DMS79 treated with DMSO at 0.1 percent for 48 hours (cell line): Measurements from ENCODE around the gene SCMH1.
"Not testable (repeated sequence)": the region's sequence is repeated elsewhere in the genome, so short reads cannot be mapped to it uniquely, and the experiment has no call there.

Experiments
- DNase-seq: peaks from one replicate; lab custom pipeline; 2025; lab: John Stamatoyannopoulos, UW

SCMH1 gene

DNA sequence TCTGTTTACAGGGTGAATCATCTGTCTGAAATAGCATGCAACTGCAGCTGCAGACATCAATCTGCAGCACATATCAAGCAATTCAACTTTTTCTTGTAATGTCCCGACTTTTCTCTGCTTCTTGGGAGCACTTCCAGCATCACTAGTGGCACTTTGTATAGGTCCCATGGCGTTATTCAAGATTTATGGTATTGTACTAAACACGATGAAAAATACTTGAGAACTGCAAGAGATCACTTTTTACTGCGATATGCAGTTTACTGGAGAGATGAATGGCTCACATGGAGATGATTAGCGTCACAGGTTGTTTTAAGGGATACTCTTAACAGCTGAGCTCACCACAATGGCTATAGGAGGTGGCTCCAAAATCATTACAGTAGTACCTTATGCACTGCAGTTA lies 7.2 kb upstream of the SCMH1 start:
- DNase-seq, result peak; percentile 86

GRCh38 chr1:41246568-41246967 lies 4.5 kb upstream of the SCMH1 start:
- DNase-seq, result no peak

- no peak for DNase-seq
Observed at GRCh38 chr1:41245659-41246058, 3.6 kb upstream of the SCMH1 start.

DNA sequence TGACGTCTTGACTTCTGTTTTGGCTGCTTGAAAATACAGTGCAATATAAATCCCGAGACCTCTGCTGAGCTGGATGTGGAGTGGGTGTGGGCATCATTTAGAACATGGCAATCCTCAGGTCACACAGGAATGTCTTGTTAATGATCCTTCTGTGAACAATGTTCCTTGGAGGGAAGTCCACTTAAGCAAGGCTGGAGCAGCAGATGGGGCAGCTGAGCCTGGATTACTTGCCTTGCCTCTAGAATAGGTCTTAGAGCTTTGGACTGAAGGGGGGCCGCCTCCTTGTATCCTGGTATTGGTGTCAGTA lies 926 bp upstream of the SCMH1 start:
- peak; percentile 78 for DNase-seq

- peak; percentile 78 for DNase-seq
Observed at GRCh38 chr1:41242342-41243078, 404 bp upstream of the SCMH1 start.

DNA sequence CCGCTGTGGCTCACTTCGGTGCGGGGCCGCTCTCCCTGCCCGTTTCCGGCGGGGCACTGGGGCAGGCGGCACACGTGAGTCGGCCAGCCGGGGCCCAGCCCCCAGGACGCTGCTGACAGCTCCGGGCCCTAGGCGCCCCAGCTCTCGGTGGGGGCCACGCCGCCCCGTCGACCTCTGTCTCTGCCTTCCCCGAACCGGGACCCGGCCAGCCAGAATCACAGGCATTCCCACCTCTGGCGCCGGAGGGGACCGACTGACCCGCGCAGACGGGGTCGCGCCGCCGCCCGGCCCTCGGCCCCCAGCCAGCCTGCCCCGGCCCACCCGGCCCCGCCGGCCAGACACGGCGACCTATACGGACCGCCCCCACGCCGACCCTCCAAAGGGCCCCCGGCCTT lies 755 bp downstream of the SCMH1 start:
- DNase-seq, result no peak

DNA sequence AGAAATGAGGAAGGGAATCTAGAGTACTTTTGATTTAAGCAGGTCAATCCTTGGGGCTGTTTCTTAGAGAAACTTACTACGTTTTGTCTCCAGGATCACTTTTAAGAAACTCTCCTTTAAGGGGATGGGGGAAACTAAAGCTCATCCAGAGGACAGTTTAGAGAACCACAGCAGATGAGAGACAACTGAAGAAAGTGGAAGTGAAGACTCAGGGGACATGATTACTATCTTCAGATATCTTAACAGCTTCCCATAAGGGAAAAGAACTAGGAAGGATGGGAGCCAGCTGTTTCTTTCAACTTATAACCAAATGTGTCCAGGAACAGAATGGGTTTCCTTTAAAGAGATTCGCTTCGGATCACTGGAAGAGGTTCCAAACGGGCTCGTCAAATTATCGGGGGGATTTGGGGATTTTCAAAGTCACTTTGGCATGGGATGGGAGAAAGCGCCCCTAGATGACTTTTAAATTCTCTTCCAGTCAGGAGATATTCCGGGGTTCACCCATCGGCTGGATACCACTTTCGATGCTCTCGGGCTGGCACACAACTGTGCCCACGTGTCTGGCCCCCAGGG lies 1.2 kb downstream of the SCMH1 start:
- DNase-seq, result no peak

DNA sequence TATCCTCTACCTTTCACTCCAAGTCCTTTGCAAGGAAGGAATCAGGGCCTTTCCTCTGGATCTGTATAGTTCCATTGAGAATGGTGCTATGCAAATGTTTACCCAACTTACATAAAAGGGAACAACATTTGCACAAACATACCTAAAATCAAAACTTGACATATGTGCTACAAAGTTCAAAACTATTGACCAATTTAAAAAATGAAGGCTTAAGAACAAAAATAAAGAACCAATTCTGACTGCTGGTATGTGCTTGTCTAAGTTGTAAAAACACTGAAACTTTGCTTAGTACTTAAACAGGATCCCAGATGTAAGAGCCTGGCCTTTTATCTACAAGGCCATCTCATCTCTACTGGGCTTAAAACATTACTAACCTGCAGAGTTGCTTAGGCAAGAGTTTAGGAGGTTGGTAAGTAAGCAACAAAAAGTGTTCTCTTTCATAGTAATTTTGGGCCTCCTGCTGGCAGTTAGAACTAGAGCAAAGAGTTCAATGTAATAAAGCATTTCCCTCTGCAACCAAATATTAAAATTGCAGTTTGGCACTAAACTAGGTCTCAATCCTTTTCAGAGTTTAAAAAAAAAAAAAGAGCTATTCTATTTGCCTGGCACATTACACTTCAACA lies 2.0 kb downstream of the SCMH1 start:
- DNase-seq, result peak; percentile 20

- DNase-seq, result no peak
Observed at GRCh38 chr1:41238311-41238988, 3.7 kb downstream of the SCMH1 start.

DNA sequence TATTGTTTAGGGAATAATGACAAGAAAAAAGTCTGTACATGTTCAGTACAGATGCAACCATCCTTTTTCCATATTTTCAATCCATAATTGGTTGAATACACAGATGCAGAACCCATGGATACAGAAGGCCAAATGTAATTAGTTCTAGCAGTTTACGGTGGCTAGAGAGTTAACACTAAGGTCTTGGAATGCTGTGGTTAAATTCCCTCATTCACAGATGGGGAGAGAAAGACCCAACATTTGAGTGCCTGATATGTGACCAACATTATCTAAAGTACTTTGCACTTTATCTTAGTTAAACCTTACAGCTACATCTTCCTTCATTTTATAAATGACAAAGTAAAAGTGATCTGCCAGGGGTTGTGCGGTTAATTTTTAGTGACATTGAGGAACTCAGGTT lies 5.3 kb downstream of the SCMH1 start:
- DNase-seq, result no peak

DNA sequence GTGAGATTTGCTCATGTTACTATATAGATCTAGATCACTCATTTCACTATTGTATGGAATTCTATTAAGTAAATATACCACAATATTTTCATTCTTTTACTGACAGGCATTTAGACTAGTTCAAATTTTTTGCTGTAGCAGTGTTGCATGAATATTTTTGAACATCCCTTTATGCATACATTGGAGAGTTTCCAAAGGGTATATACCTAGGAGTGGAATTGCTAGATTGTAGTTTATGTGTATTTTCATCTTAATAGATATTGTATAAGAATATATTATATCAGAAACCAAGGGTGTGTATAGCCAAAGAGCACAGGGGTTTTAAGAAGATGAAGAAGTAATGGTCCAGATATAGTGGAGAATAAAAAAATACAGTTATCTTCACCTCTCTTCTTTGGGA lies 6.2 kb downstream of the SCMH1 start:
- no peak for DNase-seq

- DNase-seq, result no peak
Observed at GRCh38 chr1:41233708-41234107, 8.4 kb downstream of the SCMH1 start.

DNA sequence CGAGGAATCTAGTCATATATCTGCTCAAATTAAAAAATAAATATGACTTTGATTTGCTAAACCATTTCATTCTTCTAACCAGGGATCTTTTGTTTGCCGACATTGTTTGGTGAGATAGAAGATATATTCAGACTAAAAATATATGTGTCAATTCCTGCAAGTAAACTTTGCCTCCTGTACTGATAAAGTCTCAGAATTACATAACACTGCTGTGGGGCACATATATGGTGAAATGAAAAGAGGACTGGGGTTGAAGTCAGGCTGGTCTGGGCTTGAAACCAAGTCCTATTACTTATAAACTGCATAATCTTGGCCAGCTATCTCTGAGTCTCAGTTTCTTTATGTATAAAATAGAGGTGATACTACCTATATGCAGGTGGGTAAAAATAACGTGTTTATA lies 9.8 kb downstream of the SCMH1 start:
- no peak for DNase-seq

DNA sequence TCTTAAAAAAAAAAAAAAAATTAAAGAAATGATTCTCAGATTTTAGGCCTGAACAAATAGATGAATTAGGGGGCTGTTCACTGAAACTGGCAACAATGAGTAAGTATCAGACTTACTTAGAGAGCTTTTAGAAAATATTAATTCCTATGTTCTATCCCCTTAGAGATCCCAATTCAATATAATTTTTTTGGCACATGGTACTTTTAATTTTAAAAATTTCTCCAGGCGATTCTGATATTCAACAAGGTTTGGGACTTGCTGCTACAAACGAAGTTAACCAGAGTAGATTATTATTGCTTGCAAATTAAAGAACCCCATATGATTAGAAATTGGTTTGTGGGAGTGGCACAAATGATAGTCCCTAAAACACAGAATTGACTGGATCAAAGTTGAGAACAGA lies 11.4 kb downstream of the SCMH1 start:
- DNase-seq, result no peak

DNA sequence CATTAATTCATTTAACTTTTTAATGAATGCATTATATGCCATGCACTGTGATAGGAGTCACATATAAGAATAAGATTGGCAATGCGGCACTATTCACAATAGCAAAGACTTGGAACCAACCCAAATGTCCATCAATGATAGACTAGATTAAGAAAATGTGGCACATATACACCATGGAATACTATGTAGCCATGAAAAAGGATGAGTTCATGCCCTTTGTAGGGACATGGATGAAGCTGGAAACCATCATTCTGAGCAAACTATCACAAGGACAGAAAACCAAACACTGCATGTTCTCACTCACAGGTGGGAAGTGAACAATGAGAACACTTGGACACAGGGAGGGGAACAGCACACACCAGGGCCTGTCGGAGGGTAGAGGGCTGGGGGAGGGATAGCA lies 12.9 kb downstream of the SCMH1 start:
- DNase-seq, result not testable (repeated sequence)

- DNase-seq, result no peak
Observed at GRCh38 chr1:41226815-41227434, 15.2 kb downstream of the SCMH1 start.

DNA sequence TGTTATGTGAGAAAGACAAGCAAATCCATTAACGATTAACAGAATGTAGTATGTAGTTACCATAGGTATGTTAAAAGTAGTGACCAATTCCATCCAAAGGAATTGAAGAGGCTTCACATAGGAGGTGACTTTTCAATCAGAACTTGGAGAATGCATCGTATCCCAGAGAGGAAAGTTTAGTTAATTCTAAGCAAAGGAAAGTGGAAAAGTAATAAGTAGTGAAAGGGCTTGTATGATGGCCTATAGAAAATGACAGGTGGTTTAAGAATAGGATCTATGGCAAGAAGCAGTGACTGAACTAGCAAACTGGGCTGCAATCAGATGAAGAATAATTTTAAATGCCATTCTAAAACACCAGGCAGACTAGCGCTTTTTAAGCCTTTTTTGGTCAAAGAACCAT lies 16.6 kb downstream of the SCMH1 start:
- DNase-seq, result no peak

DNA sequence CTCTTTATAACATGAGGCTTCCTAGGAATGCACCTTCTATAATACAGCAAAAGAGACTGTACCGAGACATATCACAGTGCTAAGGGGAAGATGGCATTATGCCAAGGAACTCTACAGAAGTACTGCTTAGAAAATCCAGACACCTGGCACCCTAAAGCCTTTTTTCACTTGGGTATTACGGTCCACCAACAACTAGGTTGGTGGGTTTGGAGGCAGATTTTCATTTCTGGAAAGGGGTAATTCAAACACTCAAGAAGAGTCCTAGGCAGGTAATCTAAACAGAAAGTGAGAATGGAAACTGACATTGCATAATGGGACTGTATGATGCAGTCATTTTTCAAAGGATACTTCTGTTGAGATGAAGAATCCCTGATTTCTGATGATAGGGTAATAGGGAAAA lies 19.6 kb downstream of the SCMH1 start:
- peak; percentile 95 for DNase-seq

DNA sequence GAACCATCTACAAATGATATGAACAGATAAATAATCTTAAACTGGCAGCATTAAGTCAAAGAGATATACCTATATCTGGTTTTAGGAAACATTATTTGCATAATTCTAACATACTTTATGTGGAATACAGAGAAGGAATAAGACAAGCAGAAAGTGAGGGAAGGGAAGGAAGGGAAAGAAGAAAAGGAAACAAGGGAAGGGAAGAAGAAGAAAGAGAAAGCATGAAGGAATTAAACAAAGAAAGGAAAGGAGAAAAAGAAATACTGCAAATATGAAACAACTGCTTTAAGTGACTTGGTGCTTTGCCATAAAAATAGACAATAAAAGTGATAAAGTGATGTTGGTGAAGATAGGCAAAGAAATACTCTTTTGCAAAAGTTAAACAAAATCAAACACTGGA lies 20.1 kb downstream of the SCMH1 start:
- DNase-seq, result no peak

DNA sequence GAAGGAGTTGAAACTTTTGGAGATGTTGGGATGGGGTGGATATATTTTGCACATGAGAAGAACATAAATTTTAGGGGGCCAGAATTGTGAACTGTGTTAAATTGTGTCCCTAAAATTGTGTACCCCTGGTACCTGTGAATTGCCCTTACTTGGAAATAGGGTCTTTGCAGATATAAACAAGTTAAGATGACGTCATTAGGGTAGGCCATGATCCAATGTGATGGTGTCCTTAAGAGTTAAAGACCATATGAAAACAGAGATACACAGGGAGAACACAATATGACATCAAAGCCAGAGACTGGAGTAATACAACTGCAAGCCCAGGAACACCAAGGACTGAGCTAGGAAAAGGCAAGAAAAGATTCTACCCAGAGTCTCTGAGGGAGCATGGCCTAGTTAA lies 24.0 kb downstream of the SCMH1 start:
- no peak for DNase-seq

DNA sequence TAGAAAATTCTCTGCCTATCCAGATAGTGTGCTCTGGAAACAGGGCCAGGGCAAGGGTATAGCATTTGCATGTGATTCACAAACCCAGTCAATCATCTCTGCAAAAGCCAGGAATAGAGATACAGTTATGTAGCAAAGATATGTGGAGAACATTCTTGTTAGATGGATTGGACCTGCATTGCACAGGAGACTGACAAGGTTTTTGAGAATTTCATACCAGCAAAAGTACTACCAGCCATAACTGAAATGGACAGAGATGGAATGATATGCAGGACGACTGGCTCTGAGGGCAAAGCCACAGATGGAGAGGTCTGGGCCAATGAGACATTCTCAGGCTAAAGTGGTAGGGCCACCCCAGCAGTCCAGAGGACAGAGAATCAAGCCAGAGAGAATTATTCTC lies 24.7 kb downstream of the SCMH1 start:
- DNase-seq, result no peak

DNA sequence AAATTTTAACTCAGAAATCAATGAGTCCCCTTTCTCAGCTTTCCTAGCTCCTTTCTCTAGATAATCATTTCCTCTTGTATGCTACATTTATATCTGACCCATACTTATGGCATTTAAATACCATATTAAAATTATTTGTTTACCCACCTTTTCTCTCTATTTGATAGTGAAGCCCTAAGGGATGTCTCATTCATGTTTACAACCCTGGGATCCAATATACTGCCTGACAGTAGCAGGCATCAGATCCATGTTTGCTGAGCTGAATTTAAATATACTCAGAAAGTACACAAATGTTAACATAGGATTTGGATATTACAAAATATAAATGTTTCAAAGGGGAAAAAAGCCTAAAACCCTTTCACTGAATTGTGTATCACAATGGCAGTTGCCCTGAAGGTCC lies 26.5 kb downstream of the SCMH1 start:
- DNase-seq, result no peak

GRCh38 chr1:41213341-41213740 lies 28.8 kb downstream of the SCMH1 start:
- DNase-seq, result no peak
